Activated T-helper 9 cell treated with anti-CD3 and anti-CD28 coated beads, Interleukin-2, amount 50 U/mL, for 16 hours (primary cell): ENCODE data around the gene TMPRSS9.
A peak's percentile ranks its signal among the peaks of the same experiment; 100 is the strongest.
"Not testable (repeated sequence)": the region's sequence is repeated elsewhere in the genome, so short reads cannot be mapped to it uniquely, and the experiment has no call there.

Experiments
- DNase-seq: peaks from one replicate; pipeline ENCODE4 v3.0.0-alpha.2; 2020; ENCODE audit warnings: low read depth

Gene TMPRSS9

DNA sequence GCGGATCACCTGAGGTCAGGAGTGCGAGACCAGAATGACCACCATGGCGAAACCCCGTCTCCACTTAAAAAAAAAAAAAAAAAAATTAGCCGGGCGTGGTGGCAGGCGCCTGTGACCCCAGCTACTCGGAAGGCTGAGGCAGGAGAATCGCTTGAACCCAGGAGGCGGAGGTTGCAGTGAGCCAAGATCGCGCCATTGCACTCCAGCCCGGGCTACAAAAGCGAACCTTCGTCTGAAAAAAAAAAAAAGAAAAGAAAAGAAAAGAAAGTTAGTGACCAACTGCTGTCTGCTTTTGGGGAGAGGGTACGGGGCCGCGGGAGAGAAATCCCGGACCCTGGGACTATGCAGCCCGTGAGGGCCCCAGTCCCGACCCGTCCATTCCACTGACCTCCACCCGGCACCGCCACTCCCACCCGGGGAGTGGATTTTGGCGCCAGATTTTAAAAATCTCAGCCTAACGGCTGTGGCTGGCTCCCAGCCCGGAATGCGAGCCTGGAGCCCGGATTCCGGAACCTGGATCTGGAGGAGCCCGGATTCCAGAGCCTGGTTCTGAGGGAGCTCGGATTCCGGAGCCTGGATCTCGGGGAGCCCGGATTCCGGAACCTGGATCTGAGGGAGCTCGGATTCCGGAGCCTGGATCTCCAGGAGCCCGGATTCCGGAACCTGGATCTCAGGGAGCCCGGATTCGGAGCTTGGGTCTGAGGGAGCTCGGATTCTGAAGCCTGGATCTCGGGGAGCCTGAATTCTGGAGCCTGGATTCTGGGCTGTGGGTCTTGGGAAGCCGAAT lies 102.8 kb downstream of the TMPRSS9 start:
- DNase-seq: no peak

DNA sequence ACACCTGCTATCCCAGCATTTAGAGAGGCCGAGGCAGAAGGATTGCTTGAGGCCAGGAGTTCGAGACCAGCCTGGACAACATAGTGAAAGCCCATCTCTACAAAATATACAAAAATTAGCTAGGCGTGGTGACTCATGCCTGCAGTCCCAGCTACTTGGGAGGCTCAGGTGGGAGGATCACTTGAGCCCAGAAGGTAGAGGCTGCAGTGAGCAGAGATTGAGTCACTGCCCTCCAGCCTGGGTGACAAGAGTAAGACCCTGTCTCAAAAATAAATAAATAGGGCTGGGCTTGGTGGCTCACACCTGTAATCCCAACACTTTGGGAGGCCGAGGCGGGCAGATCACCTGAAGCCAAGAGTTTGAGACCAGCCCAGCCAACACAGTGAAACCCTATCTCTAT lies 103.6 kb downstream of the TMPRSS9 start:
- DNase-seq: not testable (repeated sequence)

DNA sequence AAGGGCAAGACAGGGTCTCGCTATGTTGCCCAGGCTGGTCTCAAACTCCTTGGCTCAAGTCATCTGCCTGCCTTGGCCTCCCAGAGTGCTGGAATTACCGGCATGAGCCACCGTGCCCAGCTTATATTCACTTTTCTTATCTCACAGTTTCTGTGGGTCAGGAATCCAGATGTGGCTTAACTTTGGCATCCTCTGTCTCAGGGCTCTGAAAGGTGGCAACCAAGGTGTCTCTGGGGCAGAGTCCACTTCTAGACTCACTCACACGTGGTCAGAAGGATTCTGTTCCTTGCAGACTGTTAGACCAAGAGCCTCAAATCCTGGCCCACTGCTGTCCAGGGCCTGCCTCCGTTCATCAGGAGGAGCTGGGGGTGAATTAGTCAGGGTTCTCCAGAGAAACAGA lies 104.3 kb downstream of the TMPRSS9 start:
- DNase-seq: no peak

DNA sequence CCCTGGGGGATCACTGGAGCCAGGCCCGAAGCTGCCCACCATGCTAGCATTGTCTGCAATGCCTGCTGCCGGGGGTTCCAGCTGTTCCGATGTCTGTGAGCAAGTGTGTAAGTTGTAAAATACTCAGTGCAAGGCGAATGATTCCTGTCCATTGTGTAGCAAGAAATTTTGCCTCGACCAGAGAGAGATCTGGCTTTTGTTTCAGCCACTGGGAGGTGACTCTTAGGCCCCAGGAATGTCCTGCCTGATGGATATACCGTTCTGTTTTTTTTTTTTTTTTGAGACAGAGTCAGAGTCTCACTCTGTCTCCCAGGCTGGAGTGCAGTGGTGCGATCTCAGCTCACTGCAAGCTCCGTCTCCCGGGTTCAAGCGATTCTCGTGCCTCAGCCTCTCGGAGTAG lies 108.5 kb downstream of the TMPRSS9 start:
- DNase-seq: no peak

DNA sequence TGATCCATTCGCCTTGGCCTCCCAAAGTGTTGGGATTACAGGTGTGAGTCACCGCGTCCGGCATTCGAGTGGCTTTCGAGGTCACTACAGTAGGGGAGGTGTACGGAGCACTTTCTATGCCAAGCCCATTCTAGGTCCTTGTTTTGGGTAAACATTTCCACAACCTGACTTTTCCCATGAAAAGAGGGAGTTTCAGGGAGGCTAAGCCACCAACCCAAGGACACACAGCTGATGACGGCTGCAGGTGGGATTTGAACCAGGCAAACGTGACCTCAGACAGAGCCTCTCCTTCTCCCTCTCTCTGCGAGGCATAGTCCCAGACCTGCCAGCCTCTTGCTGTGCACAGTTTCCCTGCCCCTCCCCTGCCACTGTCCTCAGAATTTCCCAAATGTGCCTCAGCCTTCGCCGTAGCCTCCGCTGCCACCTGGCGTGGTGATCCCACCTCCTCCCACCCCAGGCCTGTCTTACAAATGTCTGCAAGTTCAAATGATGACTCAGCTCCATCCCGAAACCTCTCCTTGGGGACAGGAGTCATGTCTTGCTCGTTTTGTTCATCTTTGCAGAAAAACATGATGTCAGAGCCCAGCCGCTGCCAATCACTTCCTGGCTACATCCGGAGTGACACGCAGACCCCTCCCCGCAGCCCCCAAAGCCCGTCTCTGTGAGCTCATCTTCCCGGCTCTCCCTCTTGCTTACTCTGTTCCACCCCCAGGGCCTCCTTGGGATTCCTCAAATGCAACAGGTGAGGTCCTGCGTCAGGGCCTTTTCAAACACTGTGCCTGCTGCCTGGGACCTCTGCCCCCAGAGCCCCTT lies 109.2 kb downstream of the TMPRSS9 start:
- DNase-seq: no peak

DNA sequence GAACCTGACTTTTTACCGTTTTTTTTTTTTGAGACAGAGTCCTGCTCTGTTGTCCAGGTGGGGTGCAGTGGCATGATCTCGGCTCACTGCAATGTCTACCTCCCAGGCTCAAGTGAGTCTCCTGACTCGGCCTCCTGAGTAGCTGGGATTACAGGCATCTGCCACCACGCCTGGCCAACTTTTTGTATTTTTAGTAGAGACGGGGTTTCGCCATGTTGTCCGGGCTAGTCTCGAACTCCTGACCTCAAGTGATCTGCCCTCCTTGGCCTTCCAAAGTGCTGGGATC lies 109.8 kb downstream of the TMPRSS9 start:
- not testable (repeated sequence) for DNase-seq

DNA sequence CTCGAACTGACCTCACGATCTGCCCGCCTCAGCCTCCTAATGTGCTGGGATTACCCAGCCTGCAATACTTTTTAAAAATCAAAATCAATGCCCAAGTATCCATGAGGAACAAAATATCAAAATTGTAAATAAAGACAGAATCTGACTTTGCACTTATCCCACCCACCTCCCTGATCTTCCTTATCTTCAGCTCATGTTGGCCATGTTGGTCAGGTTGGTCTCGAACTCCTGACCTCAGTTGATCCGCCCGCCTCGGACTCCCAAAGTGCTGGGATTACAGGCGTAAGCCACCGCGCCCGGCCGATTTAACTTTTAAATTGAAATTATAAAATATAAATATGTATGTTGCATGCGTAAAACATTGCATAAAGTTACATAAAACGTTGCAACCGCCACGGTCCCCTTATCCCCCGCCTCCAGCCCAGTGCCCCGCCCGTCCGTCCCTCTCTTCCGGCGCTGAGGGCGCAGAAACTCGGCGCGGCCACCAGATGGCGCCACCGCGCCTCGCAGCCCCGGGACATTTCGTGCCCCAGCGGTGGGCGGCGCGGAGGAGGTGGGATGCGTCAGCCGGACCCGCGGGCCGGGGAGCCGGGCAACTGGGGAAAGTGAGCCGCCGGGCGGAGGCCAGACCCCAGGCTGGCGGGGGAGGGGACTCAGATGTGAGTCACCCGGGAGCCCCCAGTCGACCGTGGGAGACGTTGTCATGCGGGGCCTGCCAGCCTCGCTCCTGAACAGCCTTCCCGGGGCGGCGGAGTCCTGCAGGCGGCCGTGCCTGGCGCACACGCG lies 114.4 kb downstream of the TMPRSS9 start:
- DNase-seq: peak; percentile 90

DNA sequence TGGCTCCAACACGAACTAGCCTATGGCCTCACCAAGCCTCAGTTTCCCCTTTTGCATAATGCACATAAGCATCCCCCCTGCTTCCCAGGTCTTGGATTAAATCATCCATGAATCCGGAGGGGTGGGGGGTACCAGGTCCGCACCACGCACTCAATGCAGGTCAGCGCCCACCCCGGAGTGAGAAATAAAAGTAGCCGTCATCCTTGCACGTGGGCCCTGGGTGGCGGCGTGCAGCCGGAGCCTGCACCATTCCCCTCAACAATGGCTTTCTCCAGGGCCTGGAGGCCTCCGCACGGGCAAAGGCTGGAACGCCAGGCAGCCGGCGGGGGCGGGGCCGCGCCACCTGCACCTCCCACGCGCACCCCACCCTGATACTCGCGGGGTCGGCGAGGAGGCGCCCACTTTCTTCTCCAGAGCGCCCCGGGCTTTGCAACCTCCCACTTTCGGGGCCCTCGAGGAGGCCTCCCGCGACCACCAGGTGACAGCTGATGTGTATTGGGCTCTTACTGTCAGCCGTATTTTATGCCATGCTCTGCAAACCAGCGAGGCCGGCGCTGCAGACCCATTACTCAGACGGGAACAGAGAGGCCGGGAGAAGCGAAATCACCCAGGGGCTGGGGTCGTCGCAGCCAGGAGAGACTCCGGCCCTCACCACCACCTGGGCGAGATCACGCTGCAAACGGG lies 115.1 kb downstream of the TMPRSS9 start:
- peak; percentile 47 for DNase-seq
